K562 (cell line): Measurements from ENCODE around the gene UBN2. TPM values are rescaled to one million over a fixed set of nuclear protein-coding genes. Genes with fewer than 3 reads are reported as not detected.
A peak's percentile ranks its signal among the peaks of the same experiment; 100 is the strongest.

ENCODE experiments used
- ATAC-seq: fragments of 200-7000 bp; cut with Tn5 transposase; 3 replicates; pipeline ENCODE4 v1.9.1; 2020; ENCODE audit warnings: moderate library complexity
- BruUV-seq: library from RNA; stranded (reverse); fragments of 400-500 nt; replicated peaks from 2 replicates; lab custom pipeline; 2021; lab: Mats Ljungman, UMichigan
- CTCF ChIA-PET: fragments of 300-600 bp; formaldehyde crosslinking; extraction: SDS; loops from one replicate; lab custom pipeline; 2021; ENCODE audit warnings: low intra/inter-chr PET ratio; lab: Yijun Ruan, JAX
- POLR2A ChIA-PET: fragments of 300-600, 350-650 bp; sonication (Branson Sonifier 250); formaldehyde crosslinking; extraction: SDS; loops from one replicate; lab custom pipeline; 2021; ENCODE audit warnings: antibody characterized with exemption, inconsistent platforms; lab: Yijun Ruan, JAX
- DNase-seq, 4 experiments: peaks; one replicate each; pipeline versions ENCODE4 v3.0.0 to v3.0.0-alpha.2; 2011 to 2018; ENCODE audit warnings: low spot score in 3 of 4, mixed read lengths in 3 of 4; ENCODE audit errors: extremely low read depth in 1 of 4
- FAIRE-seq: peaks from 2 replicates; lab custom pipeline; 2011; peaks lifted over from hg19 to GRCh38; lab: Jason Lieb, UNC
- H2AFZ ChIP-seq: 2 replicates; pipeline ENCODE4 v1.6.0; 2011; ENCODE audit warnings: low read depth, low read length, control low read depth, inconsistent platforms
- H3K27ac ChIP-seq: fragments of 200-600 bp; 3 replicates; pipeline ENCODE4 v1.8.0; 2011; ENCODE audit warnings: low read depth, mild to moderate bottlenecking, control low read depth, inconsistent platforms, low read length, moderate library complexity, mixed read lengths; ENCODE audit errors: extremely low read depth
- H3K27me3 ChIP-seq, 2 experiments: fragments of 300-600 bp in 1 of 2; 2 replicates in 1 of 2; 3 replicates in 1 of 2; pipeline versions ENCODE4 v1.6.0 to v1.8.0; 2011; ENCODE audit warnings: inconsistent platforms in 2 of 2, low read length in 2 of 2, mild to moderate bottlenecking in 1 of 2, mixed read lengths in 1 of 2, moderate library complexity in 1 of 2; ENCODE audit not compliant: control insufficient read depth in 2 of 2, insufficient read depth in 2 of 2
- H3K36me3 ChIP-seq: fragments of 300-600 bp; 3 replicates; pipeline ENCODE4 v1.8.0; 2011; ENCODE audit warnings: mild to moderate bottlenecking, low read length, inconsistent platforms; ENCODE audit not compliant: control insufficient read depth, insufficient read depth
- H3K4me1 ChIP-seq, 2 experiments: fragments of 200-600 bp in 1 of 2; replicated peaks in 1 of 2; 2 replicates in 1 of 2; 3 replicates in 1 of 2; pipeline versions ENCODE4 v1.5.1 to v1.8.0; 2011; ENCODE audit warnings: inconsistent platforms in 2 of 2, low read length in 2 of 2, mild to moderate bottlenecking in 1 of 2, mixed read lengths in 1 of 2, moderate library complexity in 1 of 2; ENCODE audit not compliant: control insufficient read depth in 2 of 2, insufficient read depth in 2 of 2
- H3K4me2 ChIP-seq: 2 replicates; pipeline ENCODE4 v1.6.1; 2011; ENCODE audit warnings: low read length, control low read depth, inconsistent platforms, mixed read lengths; ENCODE audit not compliant: insufficient read depth
- H3K4me3 ChIP-seq: fragments of 200-600 bp; sonication (generic), shearing (Covaris generic); 2 replicates; pipeline ENCODE4 v1.5.1; 2016; ENCODE audit warnings: control low read depth, inconsistent platforms
- H3K79me2 ChIP-seq: fragments of 200-600 bp; 3 replicates; pipeline ENCODE4 v1.8.0; 2011; ENCODE audit warnings: low read length, inconsistent platforms; ENCODE audit not compliant: control insufficient read depth, insufficient read depth
- H3K9ac ChIP-seq, 2 experiments: 2 replicates each; pipeline versions ENCODE4 v1.6.0 to v1.6.1; 2011; ENCODE audit warnings: low read depth in 2 of 2, low read length in 2 of 2, control low read depth in 1 of 2, inconsistent platforms in 1 of 2, mild to moderate bottlenecking in 1 of 2, mixed read lengths in 1 of 2; ENCODE audit not compliant: insufficient read depth in 1 of 2
- H3K9me1 ChIP-seq: one replicate; pipeline ENCODE4 v1.6.0; 2011; ENCODE audit warnings: inconsistent platforms, mild to moderate bottlenecking, low read length, moderate library complexity; ENCODE audit not compliant: control insufficient read depth, insufficient read depth
- H3K9me3 ChIP-seq: replicated peaks from 2 replicates; pipeline ENCODE4 v1.5.1; 2011; ENCODE audit warnings: low read depth, low read length, inconsistent platforms; ENCODE audit not compliant: control insufficient read depth, insufficient read depth
- H4K20me1 ChIP-seq: replicated peaks from 2 replicates; pipeline ENCODE4 v1.6.1; 2011; ENCODE audit warnings: low read length, inconsistent platforms, mixed read lengths; ENCODE audit not compliant: control insufficient read depth, insufficient read depth
- BRD4 ChIP-seq: fragments of 200-600 bp; sonication (generic); IDR thresholded peaks from 2 replicates; pipeline ENCODE4 v1.6.1; 2017; ENCODE audit warnings: inconsistent platforms
- E2F3 ChIP-seq: fragments of 250-450 bp; sonication (Bioruptor Pico); IDR thresholded peaks from 2 replicates; pipeline ENCODE4 v1.4.0; 2020; ENCODE audit warnings: mild to moderate bottlenecking
- EGR1 ChIP-seq: fragments of 450-650 bp; conservative IDR thresholded peaks from 2 replicates; pipeline ENCODE4 v1.6.1; 2017; ENCODE audit warnings: mild to moderate bottlenecking
- ELF1 ChIP-seq: fragments of 200-800 bp; sonication (Bioruptor generic); IDR thresholded peaks from 2 replicates; pipeline ENCODE4 v1.6.1; 2016; ENCODE audit warnings: missing genetic modification characterization, missing compliant biosample characterization
- FOXP1 ChIP-seq: sonication (generic); formaldehyde crosslinking; IDR thresholded peaks from 2 replicates; pipeline ENCODE4 v1.8.0; 2022; ENCODE audit warnings: mild to moderate bottlenecking, missing genetic modification reagents
- GTF2A2 ChIP-seq: IDR thresholded peaks from 2 replicates; pipeline ENCODE4 v1.6.1; 2016; ENCODE audit warnings: mild to moderate bottlenecking, missing genetic modification characterization, missing compliant biosample characterization
- MED1 ChIP-seq: sonication (generic); formaldehyde crosslinking; IDR thresholded peaks from 2 replicates; pipeline ENCODE4 v1.8.1; 2023; ENCODE audit warnings: missing genetic modification reagents, borderline replicate concordance
- NR2C1 ChIP-seq, 2 experiments: fragments of 450-650 bp; IDR thresholded peaks; 2 replicates each; pipeline ENCODE4 v1.6.1; 2017; ENCODE audit warnings: mild to moderate bottlenecking in 2 of 2, antibody characterized with exemption in 1 of 2, inconsistent platforms in 1 of 2, missing compliant biosample characterization in 1 of 2, missing genetic modification characterization in 1 of 2
- RFX7 ChIP-seq: fragments of 250-450 bp; sonication (Bioruptor Pico); IDR thresholded peaks from 2 replicates; pipeline ENCODE4 v1.5.1; 2021; ENCODE audit warnings: mild to moderate bottlenecking
- TOE1 ChIP-seq, 2 experiments: fragments of 450-650 bp in 1 of 2; sonication (generic) in 1 of 2; formaldehyde crosslinking in 1 of 2; IDR thresholded peaks; 2 replicates each; pipeline versions ENCODE4 v1.7.1 to v1.8.0; 2016 to 2022; ENCODE audit warnings: borderline replicate concordance in 2 of 2, mild to moderate bottlenecking in 2 of 2, antibody characterized with exemption in 1 of 2, inconsistent platforms in 1 of 2, low read depth in 1 of 2, missing genetic modification reagents in 1 of 2, moderate library complexity in 1 of 2
- ZBTB1 ChIP-seq: sonication (generic); formaldehyde crosslinking; IDR thresholded peaks from 2 replicates; pipeline ENCODE4 v1.8.1; 2023; ENCODE audit warnings: missing genetic modification reagents, low read depth, mild to moderate bottlenecking, borderline replicate concordance
- ZNF174 ChIP-seq: fragments of 250-450 bp; sonication (Bioruptor Pico); IDR thresholded peaks from 2 replicates; pipeline ENCODE4 v1.4.0; 2020; ENCODE audit warnings: mild to moderate bottlenecking
- ZNF398 ChIP-seq: fragments of 250-450 bp; sonication (Bioruptor Pico); IDR thresholded peaks from 2 replicates; pipeline ENCODE4 v1.8.0; 2021; ENCODE audit warnings: moderate library complexity, mild to moderate bottlenecking, inconsistent platforms
- WGBS: fragments of 100-300 bp; shearing (Covaris generic); methylation state at CpG from one replicate; pipeline ENCODE4 v1.1.6; 2016; ENCODE audit warnings: low coverage, mixed read lengths; ENCODE audit not compliant: insufficient coverage; ENCODE audit errors: missing lambda C conversion rate; 5-methylcytosine and 5-hydroxymethylcytosine counted together
- in situ Hi-C: fragments of 300-500 bp; cut with MboI; formaldehyde crosslinking; loops from 4 replicates; pipeline ENCODE4 v1.15.0; 2018; ENCODE audit warnings: inconsistent platforms, mixed read lengths
- intact Hi-C: fragments of 100-400 bp; cut with micrococcal nuclease; formaldehyde crosslinking; loops from 2 replicates; pipeline ENCODE4 v1.14.2; 2022
- polyA plus RNA-seq, 8 experiments: library from polyadenylated mRNA; depleted of rRNA in 4 of 8; stranded (reverse) in 5 of 8; unstranded in 3 of 8; fragments of >200 nt; fragmentation: Nextera tagmentation in 2 of 8; fragmentation: Illumina TruSeq in 1 of 8; extraction: Ambion mirVana in 2 of 8; extraction: Trizol in 1 of 8; gene quantifications; 2 replicates each; pipeline versions ENCODE4 v1.2.1 to v1.2.3, GENCODE V29; 2011 to 2014; ENCODE audit warnings: inconsistent platforms in 1 of 8, missing spikeins in 1 of 8
- total RNA-seq, 7 experiments: library from RNA; depleted of rRNA in 6 of 7; stranded (reverse); fragments of >200 nt in 6 of 7; fragmentation: Illumina TruSeq in 2 of 7; extraction: Trizol in 2 of 7; gene quantifications; 2 replicates each; pipeline versions ENCODE4 v1.2.1 to v1.2.3, GENCODE V29; 2011 to 2021; ENCODE audit warnings: low replicate concordance in 1 of 7
- TF ChIP-seq, protein P1 (sequence below): fragments of 200-800 bp; sonication (Bioruptor generic); IDR thresholded peaks from 2 replicates; pipeline ENCODE4 v1.6.1; 2017; ENCODE audit warnings: missing genetic modification characterization, missing compliant biosample characterization
- TF ChIP-seq, protein P2 (sequence below): fragments of 250-450 bp; sonication (Bioruptor Pico); IDR thresholded peaks from 2 replicates; pipeline ENCODE4 v1.4.0; 2020; ENCODE audit warnings: borderline replicate concordance
- TF ChIP-seq, protein P3 (sequence below): sonication (generic); formaldehyde crosslinking; IDR thresholded peaks from 2 replicates; pipeline ENCODE4 v1.8.1; 2022; ENCODE audit warnings: missing genetic modification reagents

The UBN2 gene
- total and polyA plus RNA-seq, 9 of the 15 experiments (the other 6 are each of a cell fraction or from before 2014, with no cell fraction given): 1.2 to 19.5 (median 9.9) TPM

DNA sequence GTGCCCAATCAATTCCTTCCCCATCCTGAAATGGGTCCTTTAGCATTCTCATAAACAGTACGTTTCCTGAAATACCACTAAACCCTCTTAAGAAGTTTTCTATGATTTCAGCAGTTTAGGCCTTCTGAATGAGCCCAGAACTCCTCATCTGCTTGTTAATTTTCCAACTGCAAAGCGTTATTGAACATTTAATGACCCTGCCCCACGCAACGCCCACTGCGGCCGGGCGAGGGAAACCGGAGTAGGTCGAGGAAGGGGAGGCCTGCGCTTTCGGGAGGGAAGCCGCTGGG lies 608 bp upstream of the UBN2 start:
- WGBS: 40% methylated on average over 12 of the region's 12 CpGs
- peak overlapping the region; percentile 92 for H3K4me3 ChIP-seq
- H3K27me3 ChIP-seq: no peaks in the 10 kb centered on the region
- peak overlapping the region; percentile 91; the same call in 2 of the 3 replicates for H3K27ac ChIP-seq
- in situ Hi-C loops: no loop called here
- FAIRE-seq: no peak
- ATAC-seq: no peak
- CTCF ChIA-PET: no interaction called here
- peak overlapping the region; percentile 98 for H3K4me2 ChIP-seq
- no peaks in the 10 kb centered on the region for H3K9me3 ChIP-seq
- peaks cover 11% of the 10 kb centered on the region; the same call in 1 of the 2 replicates for H4K20me1 ChIP-seq
- intact Hi-C loops: loop anchor here (2.0 to 5.0 kb wide), 3 partner anchors 98 to 138 kb away; partner anchors contain the start of gene ZC3HAV1
- H3K36me3 ChIP-seq: no peaks in the 10 kb centered on the region
- BruUV-seq: no TSS peak
- H3K79me2 ChIP-seq: peaks cover 40% of the 10 kb centered on the region
- H3K4me1 ChIP-seq: peaks cover 15 to 20% of the 10 kb centered on the region in 2 experiments
- DNase-seq: no peak
- no peaks in the 10 kb centered on the region for H3K9me1 ChIP-seq
- POLR2A ChIA-PET: interaction anchor here (0.8 to 5.8 kb wide), 3 partner anchors 14 to 97 kb away, joined by 3 to 53 read pairs (median 3); no protein-coding TSS in a partner anchor
- H3K9ac ChIP-seq: peak overlapping the region; percentile 93 to 100
- peak overlapping the region; percentile 99 for H2AFZ ChIP-seq
- TF ChIP-seq E2F3 (CRISPR knock-in tag) (no peak), NR2C1 (IDR thresholded peaks at IDR 0.05) (no peak), NR2C1 (tag; IDR thresholded peaks at IDR 0.05) (no peak), RFX7 (no peak), ZBTB1 (CRISPR knock-in tag) (0 out of 2 replicates have a peak, but pooled peaks have one; percentile 5), ZNF398 (CRISPR knock-in tag) (no peak), ZNF174 (CRISPR knock-in tag) (no peak), MED1 (no peak), EGR1 (peak; percentile 37; the same call in 1 of the 2 replicates), GTF2A2 (no peak), BRD4 (no peak), FOXP1 (peak; percentile 16; the same call in 1 of the 2 replicates), TOE1 (IDR thresholded peaks at IDR 0.05; ENCODE audit: borderline replicate concordance) (0 out of 2 replicates have a peak, but pooled peaks have one; percentile 1), TOE1 (CRISPR knock-in tag; IDR thresholded peaks at IDR 0.05; ENCODE audit: borderline replicate concordance, low read depth) (no peak), ELF1 (tag) (no peak)
- TF ChIP-seq, protein P1, sequence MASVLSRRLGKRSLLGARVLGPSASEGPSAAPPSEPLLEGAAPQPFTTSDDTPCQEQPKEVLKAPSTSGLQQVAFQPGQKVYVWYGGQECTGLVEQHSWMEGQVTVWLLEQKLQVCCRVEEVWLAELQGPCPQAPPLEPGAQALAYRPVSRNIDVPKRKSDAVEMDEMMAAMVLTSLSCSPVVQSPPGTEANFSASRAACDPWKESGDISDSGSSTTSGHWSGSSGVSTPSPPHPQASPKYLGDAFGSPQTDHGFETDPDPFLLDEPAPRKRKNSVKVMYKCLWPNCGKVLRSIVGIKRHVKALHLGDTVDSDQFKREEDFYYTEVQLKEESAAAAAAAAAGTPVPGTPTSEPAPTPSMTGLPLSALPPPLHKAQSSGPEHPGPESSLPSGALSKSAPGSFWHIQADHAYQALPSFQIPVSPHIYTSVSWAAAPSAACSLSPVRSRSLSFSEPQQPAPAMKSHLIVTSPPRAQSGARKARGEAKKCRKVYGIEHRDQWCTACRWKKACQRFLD (CRISPR knock-in tag): no peak
- TF ChIP-seq, protein P2, sequence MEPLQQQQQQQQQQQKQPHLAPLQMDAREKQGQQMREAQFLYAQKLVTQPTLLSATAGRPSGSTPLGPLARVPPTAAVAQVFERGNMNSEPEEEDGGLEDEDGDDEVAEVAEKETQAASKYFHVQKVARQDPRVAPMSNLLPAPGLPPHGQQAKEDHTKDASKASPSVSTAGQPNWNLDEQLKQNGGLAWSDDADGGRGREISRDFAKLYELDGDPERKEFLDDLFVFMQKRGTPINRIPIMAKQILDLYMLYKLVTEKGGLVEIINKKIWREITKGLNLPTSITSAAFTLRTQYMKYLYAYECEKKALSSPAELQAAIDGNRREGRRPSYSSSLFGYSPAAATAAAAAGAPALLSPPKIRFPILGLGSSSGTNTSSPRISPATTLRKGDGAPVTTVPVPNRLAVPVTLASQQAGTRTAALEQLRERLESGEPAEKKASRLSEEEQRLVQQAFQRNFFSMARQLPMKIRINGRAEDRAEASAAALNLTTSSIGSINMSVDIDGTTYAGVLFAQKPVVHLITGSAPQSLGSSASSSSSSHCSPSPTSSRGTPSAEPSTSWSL (CRISPR knock-in tag): 0 out of 2 replicates have a peak, but pooled peaks have one; percentile 5
- TF ChIP-seq, protein P3, sequence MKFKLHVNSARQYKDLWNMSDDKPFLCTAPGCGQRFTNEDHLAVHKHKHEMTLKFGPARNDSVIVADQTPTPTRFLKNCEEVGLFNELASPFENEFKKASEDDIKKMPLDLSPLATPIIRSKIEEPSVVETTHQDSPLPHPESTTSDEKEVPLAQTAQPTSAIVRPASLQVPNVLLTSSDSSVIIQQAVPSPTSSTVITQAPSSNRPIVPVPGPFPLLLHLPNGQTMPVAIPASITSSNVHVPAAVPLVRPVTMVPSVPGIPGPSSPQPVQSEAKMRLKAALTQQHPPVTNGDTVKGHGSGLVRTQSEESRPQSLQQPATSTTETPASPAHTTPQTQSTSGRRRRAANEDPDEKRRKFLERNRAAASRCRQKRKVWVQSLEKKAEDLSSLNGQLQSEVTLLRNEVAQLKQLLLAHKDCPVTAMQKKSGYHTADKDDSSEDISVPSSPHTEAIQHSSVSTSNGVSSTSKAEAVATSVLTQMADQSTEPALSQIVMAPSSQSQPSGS: no peak
